HCT116 (cell line): ENCODE results near the gene VMO1.

Experiments used
- CEBPB ChIP-seq: IDR thresholded peaks from 2 replicates; pipeline ENCODE4 v1.6.1; 2012; ENCODE audit warnings: low read depth
- CTCF ChIP-seq, 3 experiments: fragments of 200-600 bp in 1 of 3; sonication (generic) in 1 of 3; IDR thresholded peaks in 2 of 3; conservative IDR thresholded peaks in 1 of 3; 2 replicates each; pipeline ENCODE4 v1.5.1; 2012 to 2017; ENCODE audit warnings: low read depth in 2 of 3, low read length in 2 of 3, antibody characterized with exemption in 1 of 3, borderline replicate concordance in 1 of 3, control low read depth in 1 of 3, mild to moderate bottlenecking in 1 of 3, mixed read lengths in 1 of 3, mixed run types in 1 of 3, moderate library complexity in 1 of 3; ENCODE audit not compliant: insufficient read depth in 1 of 3

DNA sequence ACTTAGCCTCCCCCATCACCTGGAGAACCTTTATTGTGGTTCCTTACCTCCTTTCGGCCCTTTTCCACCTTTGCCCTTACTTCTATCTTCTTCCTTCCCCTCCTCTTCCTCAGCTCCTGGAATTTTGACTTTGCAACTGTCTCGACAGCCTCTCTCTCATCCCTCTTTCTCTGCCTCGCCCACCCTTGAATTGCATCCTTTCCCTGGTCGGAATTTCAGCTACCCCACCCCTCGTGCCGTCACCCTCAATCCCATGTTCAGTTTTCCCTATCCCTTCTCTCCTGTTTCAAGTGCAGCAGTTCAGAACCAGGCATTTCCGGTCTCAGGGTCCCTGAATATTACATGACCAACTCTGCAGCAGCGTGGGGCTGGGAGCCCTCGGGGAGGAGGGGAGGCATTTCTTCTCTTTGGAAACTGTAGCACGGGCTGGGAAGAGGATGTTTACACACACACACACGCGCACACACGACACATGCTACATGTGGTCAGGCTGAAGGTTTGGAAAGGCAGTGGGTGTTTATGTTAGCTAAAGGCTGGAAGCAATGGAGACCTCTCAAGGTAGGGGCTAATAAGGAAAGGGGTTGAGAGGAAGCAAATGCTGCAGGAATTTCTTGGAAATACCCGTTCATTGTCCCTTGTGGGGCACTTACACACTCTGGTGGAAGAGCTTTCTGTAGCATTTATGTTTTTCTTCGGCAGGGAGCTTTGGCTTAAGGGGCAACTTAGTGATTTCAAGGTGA, 47.9 kb upstream of the VMO1 start:
- TF ChIP-seq CTCF (IDR thresholded peaks at IDR 0.05 in 2 of 3, conservative IDR thresholded peaks at IDR 0.05 in 1 of 3; ENCODE audit: borderline replicate concordance in 1 of 3, insufficient read depth in 1 of 3, low read depth in 2 of 3, low read length in 2 of 3) (no peak), CEBPB (no peak)
